Heart left ventricle (tissue), 16 donors: ENCODE data around the gene JPH3. TPM values are rescaled to one million over a fixed set of nuclear protein-coding genes. Genes with fewer than 3 reads are reported as not detected.

Experiments used
- ATAC-seq, 4 donors: fragments of 200-7000 bp; cut with Tn5 transposase; one replicate each; pipeline ENCODE4 v1.9.1; 2020 to 2022; ENCODE audit warnings: moderate library complexity in 4 of 4, mild to moderate bottlenecking in 3 of 4, moderate number of reproducible peaks in 1 of 4
- DNase-seq, 5 donors: peaks; one replicate each; pipeline ENCODE4 v3.0.0-alpha.2; 2020
- H3K27ac ChIP-seq, 12 donors: fragments of 200-600 bp; sonication (generic) in 4 of 12; one replicate each; pipeline versions ENCODE4 v1.5.0 to v1.8.0; 2016 to 2022; ENCODE audit warnings: mild to moderate bottlenecking in 2 of 12
- H3K27me3 ChIP-seq, 9 donors: fragments of 200-600 bp; sonication (generic) in 2 of 9; one replicate each; pipeline versions ENCODE4 v1.5.1 to v1.8.0; 2016 to 2022; ENCODE audit warnings: mild to moderate bottlenecking in 3 of 9
- H3K36me3 ChIP-seq, 9 donors: fragments of 200-600 bp; sonication (generic) in 2 of 9; one replicate each; pipeline versions ENCODE4 v1.5.0 to v1.8.0; 2018 to 2022; ENCODE audit warnings: mild to moderate bottlenecking in 2 of 9
- H3K4me1 ChIP-seq, 12 donors: fragments of 200-600 bp; sonication (generic) in 4 of 12; one replicate each; pipeline versions ENCODE4 v1.5.0 to v1.8.0; 2016 to 2022; ENCODE audit warnings: mild to moderate bottlenecking in 3 of 12
- H3K4me3 ChIP-seq, 12 donors: fragments of 200-600 bp; sonication (generic) in 4 of 12; one replicate each; pipeline versions ENCODE4 v1.5.0 to v1.8.0; 2017 to 2022; ENCODE audit warnings: mild to moderate bottlenecking in 9 of 12, moderate library complexity in 4 of 12
- H3K9me3 ChIP-seq, 12 donors: fragments of 200-600 bp; sonication (generic) in 4 of 12; one replicate each; pipeline versions ENCODE4 v1.5.0 to v1.8.0; 2016 to 2022; ENCODE audit warnings: mild to moderate bottlenecking in 1 of 12
- POLR2A ChIP-seq, 2 donors: fragments of 450-650 bp; IDR thresholded peaks; one replicate each; pipeline ENCODE4 v1.6.1; 2017; ENCODE audit warnings: antibody characterized with exemption in 2 of 2, mild to moderate bottlenecking in 2 of 2, moderate library complexity in 2 of 2
- WGBS, 4 donors: extraction: QIAGEN DNeasy Blood & Tissue Kit in 2 of 4; methylation state at CpG; one replicate each; pipeline versions ENCODE4 v1.1.5 to v1.1.7; 2013 to 2018; 5-methylcytosine and 5-hydroxymethylcytosine counted together
- intact Hi-C, 10 donors: fragments of 100-400 bp; cut with DNase I; formaldehyde crosslinking; loops; one replicate each; pipeline versions ENCODE4 v1.11.1 to v1.14.2; 2022
- polyA plus RNA-seq, 2 donors: library from polyadenylated mRNA; stranded (reverse); fragments of 200-250 nt; gene quantifications; one replicate each; pipeline ENCODE4 v1.2.3, GENCODE V29; 2013
- total RNA-seq, 9 donors: library from RNA; depleted of rRNA in 2 of 9; stranded (reverse); fragments of >200 nt in 2 of 9; fragmentation: NEBNext Ultra II Directional in 3 of 9; extraction: Animal tissue kit (Norgen Biotek cat#: 25700) in 3 of 9; gene quantifications; one replicate each; pipeline versions ENCODE4 v1.1.0 to v1.2.4, GENCODE V29; 2016 to 2023
- TF ChIP-seq, protein P1 (sequence below), 12 donors: fragments of 200-600 bp; sonication (generic) in 4 of 12; IDR thresholded peaks; one replicate each; pipeline versions ENCODE4 v1.5.0 to v1.8.0; 2018 to 2022; ENCODE audit warnings: antibody characterized with exemption in 12 of 12, mild to moderate bottlenecking in 5 of 12
- donor health status: ischemic (EF 13 %, LVEDD 7.1; RV severe dilation, severe dysfunction).
- donor health status: healthy with polysubstance abuse.
- donor health status: DM: no; HTN: yes; CAD: no.
- donor health status: DM: no; HTN: no; CAD: no.
- donor health status: ischemic (EF 25% LVEDD 6.9; RV normal size, moderate dysfunction).
- donor health status: ischemic (EF 25% LVEDD 5.7; RV mildly dilated, moderate dysfunction).
- donor health status: healthy.
- donor health status: DM: yes; HTN: yes; CAD: no.
- donor health status: ischemic (EF 35%, LVEDD 5.7; RV mildly dilated, moderate dysfunction).
- donor health status: nonischemic (EF 11% LVEDD 7.7; RV severe dilation, severe dysfunction).
- donor health status: DM: yes; HTN: yes; CAD: no.
- donor health status: PGD.
- donor health status: ischemic (EF 29% LVEDD 5.4; RV normal size, mild dysfunction).
- donor health status: nonischemic (EF 23%, LVEDD 6.1; RV moderate dilation, normal function).

The JPH3 gene
- total and polyA plus RNA-seq, 11 donors: 0.03 to 0.58 (median 0.21) TPM; not detected in 7

DNA sequence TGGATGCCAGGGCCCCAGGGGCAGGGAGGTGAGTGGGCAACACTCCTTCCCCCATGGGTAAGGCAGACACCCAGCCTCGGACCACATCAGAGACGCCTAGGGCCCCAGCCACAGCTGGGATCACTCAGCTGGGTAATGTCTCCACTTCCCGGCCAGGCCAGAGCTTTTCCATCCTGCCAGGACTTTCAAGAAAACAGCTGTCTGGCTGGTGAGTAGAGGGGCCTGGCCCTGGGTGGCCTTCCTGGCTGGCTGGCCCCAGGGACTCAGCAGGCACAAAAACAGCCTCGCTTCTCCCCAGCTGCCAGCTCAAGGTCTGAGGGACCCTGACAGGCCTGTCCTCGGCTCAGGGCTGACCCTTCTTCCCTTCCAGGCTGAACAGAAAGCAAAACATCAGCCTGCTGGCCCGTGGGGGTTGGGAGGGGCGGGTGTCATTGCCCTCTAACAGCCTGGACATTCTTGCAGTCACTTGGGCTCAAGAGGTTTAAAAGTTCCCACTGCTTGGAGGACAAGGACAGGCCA, 45.3 kb upstream of the JPH3 start:
- ATAC-seq (peak; percentile 51 to 79 (median 67)), DNase-seq (peak; percentile 64 to 81 (median 66))
- Histone ChIP-seq H3K4me1 (peaks cover 0 to 15% (median 0%) of the 10 kb centered on the region in 12 donors), H3K27ac (peak overlapping the region; percentile 31 to 82 (median 62)), H3K9me3 (no peaks in the 10 kb centered on the region), H3K36me3 (no peaks in the 10 kb centered on the region), H3K27me3 (peaks cover 0 to 17% (median 0%) of the 10 kb centered on the region in 9 donors), H3K4me3 (peak overlapping the region in 4 of 12 donors; percentile 7 to 24 (median 11))
- intact Hi-C loops: loop anchor here in 2 of 10 donors (10.0 kb wide), 3 partner anchors 78 to 232 kb away; no protein-coding TSS in a partner anchor
- no peak for TF ChIP-seq POLR2A (IDR thresholded peaks at IDR 0.05)
- TF ChIP-seq, protein P1, sequence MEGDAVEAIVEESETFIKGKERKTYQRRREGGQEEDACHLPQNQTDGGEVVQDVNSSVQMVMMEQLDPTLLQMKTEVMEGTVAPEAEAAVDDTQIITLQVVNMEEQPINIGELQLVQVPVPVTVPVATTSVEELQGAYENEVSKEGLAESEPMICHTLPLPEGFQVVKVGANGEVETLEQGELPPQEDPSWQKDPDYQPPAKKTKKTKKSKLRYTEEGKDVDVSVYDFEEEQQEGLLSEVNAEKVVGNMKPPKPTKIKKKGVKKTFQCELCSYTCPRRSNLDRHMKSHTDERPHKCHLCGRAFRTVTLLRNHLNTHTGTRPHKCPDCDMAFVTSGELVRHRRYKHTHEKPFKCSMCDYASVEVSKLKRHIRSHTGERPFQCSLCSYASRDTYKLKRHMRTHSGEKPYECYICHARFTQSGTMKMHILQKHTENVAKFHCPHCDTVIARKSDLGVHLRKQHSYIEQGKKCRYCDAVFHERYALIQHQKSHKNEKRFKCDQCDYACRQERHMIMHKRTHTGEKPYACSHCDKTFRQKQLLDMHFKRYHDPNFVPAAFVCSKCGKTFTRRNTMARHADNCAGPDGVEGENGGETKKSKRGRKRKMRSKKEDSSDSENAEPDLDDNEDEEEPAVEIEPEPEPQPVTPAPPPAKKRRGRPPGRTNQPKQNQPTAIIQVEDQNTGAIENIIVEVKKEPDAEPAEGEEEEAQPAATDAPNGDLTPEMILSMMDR (IDR thresholded peaks at IDR 0.05): no peak
- whole genome bisulfite sequencing, 4 donors: 32 to 50% (median 38%) methylated on average over 6 to 7 of the region's 7 CpGs

- 86 to 92% (median 87%) methylated on average over 3 of the region's 3 CpGs for WGBS, 4 donors
- peaks cover 0 to 15% (median 0%) of the 10 kb centered on the region in 12 donors for H3K4me1 ChIP-seq
- intact Hi-C loops: loop anchor here in 2 of 10 donors (10.0 kb wide), 3 partner anchors 76 to 234 kb away; no protein-coding TSS in a partner anchor
Observed at GRCh38 chr16:87558682-87559081, 43.6 kb upstream of the JPH3 start.

DNA sequence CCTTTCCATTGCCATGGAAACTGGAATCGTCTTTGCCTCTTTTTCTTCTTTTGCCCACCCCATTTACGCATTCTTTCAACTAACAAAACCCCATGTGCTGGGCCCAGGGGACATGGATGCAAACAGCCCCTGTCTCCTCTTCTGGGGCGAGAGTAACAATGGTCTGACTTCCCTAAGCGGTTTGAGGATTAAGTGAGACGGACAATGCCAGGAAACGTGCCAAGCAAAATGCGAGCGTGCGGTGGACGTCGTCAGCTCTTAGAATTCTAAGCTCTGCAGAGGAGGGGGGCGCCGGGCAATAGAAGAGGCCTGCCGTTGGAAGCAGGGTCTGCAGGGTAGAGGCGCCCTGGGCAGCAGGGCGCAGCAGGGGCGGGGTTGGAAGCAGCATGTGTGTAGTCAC, 42.4 kb upstream of the JPH3 start:
- intact Hi-C loops: loop anchor here in 2 of 10 donors (10.0 kb wide), 3 partner anchors 75 to 235 kb away; no protein-coding TSS in a partner anchor
- no peak for ATAC-seq
- peaks cover 0 to 15% (median 0%) of the 10 kb centered on the region in 12 donors for H3K4me1 ChIP-seq

More at GRCh38 chr16:87558682-87559081, 43.6 kb upstream of the JPH3 start:
- ATAC-seq (no peak), DNase-seq (no peak)
- no peak overlapping the region for H3K4me3 ChIP-seq
- no peaks in the 10 kb centered on the region for H3K9me3 ChIP-seq
- no peaks in the 10 kb centered on the region for H3K36me3 ChIP-seq
- TF ChIP-seq, protein P1 (IDR thresholded peaks at IDR 0.05): no peak
- no peak for TF ChIP-seq POLR2A (IDR thresholded peaks at IDR 0.05)
- H3K27ac ChIP-seq: no peak overlapping the region
- H3K27me3 ChIP-seq: peaks cover 0 to 12% (median 0%) of the 10 kb centered on the region in 9 donors

More for the DNA sequence above, 42.4 kb upstream of the JPH3 start:
- Histone ChIP-seq H3K4me3 (no peak overlapping the region), H3K27ac (no peak overlapping the region), H3K27me3 (peaks cover 0 to 8% (median 0%) of the 10 kb centered on the region in 9 donors), H3K36me3 (no peaks in the 10 kb centered on the region), H3K9me3 (no peaks in the 10 kb centered on the region)
- DNase-seq: no peak
- no peak for TF ChIP-seq POLR2A (IDR thresholded peaks at IDR 0.05)
- TF ChIP-seq, protein P1 (IDR thresholded peaks at IDR 0.05): no peak
- 59 to 67% (median 62%) methylated on average over 17 of the region's 17 CpGs for WGBS, 4 donors
